GM18505 (cell line): ENCODE measurements around the gene NBDY.
"Not testable (repeated sequence)": the region's sequence is repeated elsewhere in the genome, so short reads cannot be mapped to it uniquely, and the experiment has no call there.

ENCODE experiments used
- ATAC-seq: cut with Tn5 transposase; IDR thresholded peaks from one replicate; pipeline ENCODE4 v1.9.1; 2021; ENCODE audit not compliant: unreplicated experiment
- POLR2A ChIP-seq: IDR thresholded peaks from 4 replicates; pipeline ENCODE4 v1.6.1; 2011; ENCODE audit warnings: borderline replicate concordance; ENCODE audit not compliant: insufficient read depth, insufficient read length; ENCODE audit errors: extremely low read depth

The NBDY gene

DNA sequence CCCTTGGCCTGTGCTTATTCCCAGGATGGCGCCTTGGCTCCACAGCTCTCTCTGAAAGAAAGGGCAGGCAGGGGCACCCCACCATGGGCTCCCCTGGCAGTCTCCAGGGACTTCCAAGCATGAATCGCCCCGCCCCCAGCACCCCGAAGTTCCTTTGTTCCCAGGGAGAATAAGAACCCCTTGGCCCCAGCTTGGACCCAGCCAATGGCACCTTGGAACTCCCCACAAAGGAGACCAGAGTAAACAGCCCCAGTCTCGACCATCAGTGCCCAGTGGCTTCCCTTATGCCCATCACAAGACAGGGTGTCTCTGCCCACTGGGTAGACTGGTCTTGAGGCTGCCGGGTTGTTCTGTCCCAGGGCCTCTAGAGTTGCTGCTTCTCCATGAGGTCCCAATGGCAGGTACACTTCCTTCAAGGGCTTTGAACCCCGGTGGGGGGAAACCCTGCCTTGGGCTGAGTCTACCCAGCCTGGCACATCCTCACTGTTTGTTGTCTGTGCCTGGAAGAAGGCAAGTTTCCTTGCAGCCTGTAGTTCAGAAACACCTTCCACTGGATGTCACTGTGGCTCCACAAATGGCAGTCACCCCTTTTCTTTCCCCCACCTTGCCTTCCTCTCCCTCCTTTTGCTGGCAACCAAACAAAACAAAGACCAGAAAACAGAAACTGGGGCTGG is 30.8 kb downstream of the NBDY start:
- TF ChIP-seq POLR2A, result no peak
- ATAC-seq, result no peak

DNA sequence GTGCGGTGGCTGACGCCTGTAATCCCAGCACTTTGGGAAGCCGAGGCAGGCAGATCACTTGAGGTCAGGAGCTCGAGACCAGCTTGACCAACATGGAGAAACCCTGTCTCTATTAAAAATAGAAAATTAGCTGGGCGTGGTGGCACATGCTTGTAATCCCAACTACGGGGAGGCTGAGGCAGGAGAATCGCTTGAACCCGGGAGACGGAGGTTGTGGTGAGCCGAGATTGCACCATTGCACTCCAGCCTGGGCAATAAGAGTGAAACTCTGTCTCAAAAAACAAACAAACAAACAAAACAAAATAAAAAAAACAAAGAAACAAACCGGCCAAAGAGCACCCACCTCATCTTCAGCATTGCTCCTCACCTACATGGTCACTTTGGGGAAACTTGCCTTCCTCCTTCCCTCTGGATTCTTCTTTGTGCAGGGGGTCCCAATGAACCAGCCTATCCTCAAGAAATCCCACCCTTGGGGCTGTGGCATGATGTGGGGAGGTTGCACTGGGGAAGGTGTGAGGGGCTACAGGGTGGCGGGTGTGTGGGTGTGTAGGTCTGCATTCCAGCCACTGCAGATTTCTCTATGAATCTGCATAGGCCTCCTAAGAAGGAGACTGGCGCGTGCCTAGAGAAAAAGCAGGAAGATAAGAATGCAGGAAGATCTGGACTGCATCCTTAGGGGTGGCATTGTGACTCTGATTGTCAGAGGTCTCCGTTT is 31.5 kb downstream of the NBDY start:
- not testable (repeated sequence) for ATAC-seq

- no peak for TF ChIP-seq POLR2A
- no peak for ATAC-seq
Measured at GRCh38 chrX:56761167-56761566, 32.1 kb downstream of the NBDY start.

DNA sequence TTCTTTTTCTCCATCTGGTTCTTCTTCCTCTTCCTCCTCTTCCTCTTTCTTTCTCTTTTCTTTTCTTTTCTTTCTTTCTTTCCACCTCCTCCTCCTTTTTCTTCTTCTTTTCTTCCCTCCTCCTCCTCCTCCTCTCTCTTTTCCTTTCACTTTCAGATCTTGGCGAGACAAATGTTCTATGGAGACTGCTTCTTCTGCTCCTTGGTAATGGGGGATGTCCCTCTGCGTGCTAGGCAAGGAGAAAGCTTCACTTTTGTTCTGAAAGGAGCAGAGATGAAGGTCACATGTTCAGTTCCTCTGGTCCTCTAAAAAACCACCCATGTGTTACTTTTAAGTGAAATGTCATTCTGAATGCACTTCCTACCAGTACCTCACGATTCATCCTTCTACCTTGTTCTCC is 33.2 kb downstream of the NBDY start:
- peak; percentile 18 for ATAC-seq
- TF ChIP-seq POLR2A, result no peak

GRCh38 chrX:56762707-56763555 is 33.9 kb downstream of the NBDY start:
- ATAC-seq, result no peak
- TF ChIP-seq POLR2A, result no peak

- no peak for ATAC-seq
- no peak for TF ChIP-seq POLR2A
Measured at GRCh38 chrX:56763556-56764152, 34.6 kb downstream of the NBDY start.

DNA sequence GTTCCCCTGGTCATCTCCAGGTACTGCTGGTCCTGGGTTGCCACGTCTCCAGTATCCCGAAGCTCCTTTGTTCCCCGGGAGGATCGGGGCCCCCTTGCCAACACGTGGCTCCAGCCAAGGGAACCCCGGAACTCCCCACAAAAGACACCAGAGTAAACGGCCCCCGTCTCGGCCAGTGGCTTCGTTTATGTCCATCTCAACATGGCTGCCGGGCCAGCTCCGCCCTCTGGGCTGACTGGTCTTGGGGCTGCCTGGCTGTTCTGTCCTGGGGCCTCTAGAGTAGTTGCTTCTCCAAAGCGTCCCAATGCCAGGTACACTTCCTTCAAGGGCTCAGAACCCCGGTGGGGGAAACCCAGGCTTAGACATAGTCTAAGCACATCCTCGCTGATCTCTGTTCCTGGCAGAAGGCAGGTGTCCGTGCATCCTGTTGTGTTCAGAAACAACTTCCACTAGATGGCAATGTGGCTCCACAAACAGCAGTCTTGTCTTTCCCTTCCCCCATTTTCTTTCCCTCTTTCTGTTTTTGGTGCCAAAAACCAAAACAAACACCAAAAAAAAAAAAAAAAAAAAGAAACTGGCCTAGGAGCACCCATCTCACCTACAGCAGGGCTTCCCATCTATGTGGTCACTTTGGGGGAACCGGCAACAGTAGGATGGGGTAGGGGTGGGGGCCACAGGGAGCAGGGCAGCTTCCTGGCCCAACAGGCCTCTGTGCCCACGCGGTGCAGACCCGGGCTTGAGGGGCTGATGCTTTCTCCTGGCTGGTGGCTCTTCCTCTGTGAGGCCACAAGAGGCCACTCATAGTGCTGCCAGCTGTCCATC is 35.3 kb downstream of the NBDY start:
- ATAC-seq, result peak; percentile 41
- peak; percentile 39 for TF ChIP-seq POLR2A

GRCh38 chrX:56764975-56765791 is 36.1 kb downstream of the NBDY start:
- no peak for TF ChIP-seq POLR2A
- no peak for ATAC-seq

GRCh38 chrX:56765811-56766553 is 36.9 kb downstream of the NBDY start:
- no peak for ATAC-seq
- no peak for TF ChIP-seq POLR2A

DNA sequence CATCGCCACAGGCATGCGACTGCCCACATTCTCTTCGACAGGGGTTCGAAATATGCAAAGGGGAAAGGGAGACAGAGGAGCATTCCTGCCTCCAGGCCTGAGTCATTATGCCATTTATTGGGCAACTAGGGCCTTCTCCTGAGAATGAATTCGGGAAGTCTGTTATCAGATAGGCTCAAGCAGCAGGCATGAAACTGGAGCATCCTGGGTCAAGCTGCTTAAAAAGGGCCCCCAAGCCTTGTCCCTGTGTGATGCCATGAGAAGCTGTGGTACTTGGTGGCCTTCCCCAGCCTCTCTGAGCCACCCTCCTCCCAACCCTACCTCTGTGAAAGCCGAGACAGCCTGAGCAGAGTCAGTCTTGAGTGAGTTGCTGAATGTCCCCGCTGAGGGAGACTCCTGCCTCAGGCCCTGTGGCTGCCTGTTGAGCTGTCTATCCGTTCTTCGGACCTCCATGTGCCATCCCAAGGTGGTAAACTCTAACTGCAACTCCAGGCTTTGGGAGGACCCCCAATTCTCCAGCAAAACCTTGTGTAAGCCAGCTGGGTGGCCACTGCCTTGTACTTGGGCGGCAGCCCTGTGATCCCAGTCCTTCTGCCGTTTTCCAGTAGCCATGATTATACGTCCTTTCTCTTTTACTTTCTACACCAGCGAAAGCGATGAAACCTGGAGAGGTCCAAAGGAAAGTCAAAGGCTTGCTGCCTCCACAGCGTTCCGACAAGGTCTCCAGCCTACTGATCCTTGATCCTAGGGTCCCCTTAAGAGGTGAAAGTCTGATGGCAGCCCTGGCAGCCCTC is 37.7 kb downstream of the NBDY start:
- TF ChIP-seq POLR2A, result no peak
- no peak for ATAC-seq
